Choroid plexus epithelial cell (primary cell): ENCODE measurements around the gene ALDH16A1.
"Not testable (repeated sequence)": the region's sequence is repeated elsewhere in the genome, so short reads cannot be mapped to it uniquely, and the experiment has no call there.

Experiments used
- DNase-seq: peaks from one replicate; pipeline ENCODE4 v3.0.0-alpha.2; 2010; ENCODE audit warnings: low read depth
- H3K4me3 ChIP-seq: 2 replicates; pipeline ENCODE4 v1.5.1; 2011; ENCODE audit warnings: low read depth, mild to moderate bottlenecking, control low read depth, low read length, moderate library complexity
- TF ChIP-seq, protein P1 (sequence below): conservative IDR thresholded peaks from 2 replicates; pipeline ENCODE4 v1.5.1; 2011; ENCODE audit warnings: low read depth, mild to moderate bottlenecking, control low read depth, inconsistent platforms, low read length, moderate library complexity

The ALDH16A1 gene

DNA sequence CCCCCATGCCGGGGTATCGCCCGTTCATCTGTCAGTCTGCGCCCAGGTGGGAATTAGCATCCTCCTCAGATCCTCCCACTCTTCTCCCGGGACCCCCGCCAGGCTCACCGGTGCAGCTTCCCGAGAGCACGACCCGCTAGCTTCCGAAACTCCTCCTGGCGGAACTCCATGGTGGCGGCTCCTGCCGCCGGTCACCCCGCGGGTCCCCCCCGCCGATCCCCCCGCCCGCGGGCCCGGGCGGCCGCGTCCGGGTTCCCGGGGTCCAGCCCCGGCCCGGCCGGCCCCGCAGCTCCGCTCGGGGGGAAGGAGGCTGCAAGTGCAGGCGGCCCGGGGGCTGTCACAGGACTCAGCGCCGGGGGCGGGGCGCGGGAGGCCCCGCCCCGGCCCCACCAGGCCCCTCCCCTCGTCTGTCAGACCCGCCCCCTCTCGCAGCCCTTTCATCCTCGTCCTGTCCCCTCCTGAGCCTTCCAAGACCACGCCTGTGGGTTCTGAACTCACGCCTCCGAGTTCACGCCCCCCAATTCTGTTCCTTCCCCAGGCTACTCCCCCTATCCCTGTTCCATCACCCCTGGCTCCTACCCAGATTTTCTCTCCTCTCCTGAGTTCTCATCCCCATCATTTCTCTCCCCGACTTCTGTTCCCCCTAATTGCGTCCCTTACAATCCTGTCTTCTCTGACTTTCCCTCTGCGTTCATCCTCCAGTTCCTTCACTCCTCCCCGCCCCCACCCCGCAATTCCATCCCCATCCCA lies 11.6 kb upstream of the ALDH16A1 start, which contains the start of gene SLC17A7:
SLC17A7 (minus strand) TSS at position 318 of the 750 bp plus-strand sequence; CDS start at position 170, 148 bp downstream.
- TF ChIP-seq, protein P1, sequence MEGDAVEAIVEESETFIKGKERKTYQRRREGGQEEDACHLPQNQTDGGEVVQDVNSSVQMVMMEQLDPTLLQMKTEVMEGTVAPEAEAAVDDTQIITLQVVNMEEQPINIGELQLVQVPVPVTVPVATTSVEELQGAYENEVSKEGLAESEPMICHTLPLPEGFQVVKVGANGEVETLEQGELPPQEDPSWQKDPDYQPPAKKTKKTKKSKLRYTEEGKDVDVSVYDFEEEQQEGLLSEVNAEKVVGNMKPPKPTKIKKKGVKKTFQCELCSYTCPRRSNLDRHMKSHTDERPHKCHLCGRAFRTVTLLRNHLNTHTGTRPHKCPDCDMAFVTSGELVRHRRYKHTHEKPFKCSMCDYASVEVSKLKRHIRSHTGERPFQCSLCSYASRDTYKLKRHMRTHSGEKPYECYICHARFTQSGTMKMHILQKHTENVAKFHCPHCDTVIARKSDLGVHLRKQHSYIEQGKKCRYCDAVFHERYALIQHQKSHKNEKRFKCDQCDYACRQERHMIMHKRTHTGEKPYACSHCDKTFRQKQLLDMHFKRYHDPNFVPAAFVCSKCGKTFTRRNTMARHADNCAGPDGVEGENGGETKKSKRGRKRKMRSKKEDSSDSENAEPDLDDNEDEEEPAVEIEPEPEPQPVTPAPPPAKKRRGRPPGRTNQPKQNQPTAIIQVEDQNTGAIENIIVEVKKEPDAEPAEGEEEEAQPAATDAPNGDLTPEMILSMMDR = no peak
- no peak within 1 kb of the TSS for H3K4me3 ChIP-seq

DNA sequence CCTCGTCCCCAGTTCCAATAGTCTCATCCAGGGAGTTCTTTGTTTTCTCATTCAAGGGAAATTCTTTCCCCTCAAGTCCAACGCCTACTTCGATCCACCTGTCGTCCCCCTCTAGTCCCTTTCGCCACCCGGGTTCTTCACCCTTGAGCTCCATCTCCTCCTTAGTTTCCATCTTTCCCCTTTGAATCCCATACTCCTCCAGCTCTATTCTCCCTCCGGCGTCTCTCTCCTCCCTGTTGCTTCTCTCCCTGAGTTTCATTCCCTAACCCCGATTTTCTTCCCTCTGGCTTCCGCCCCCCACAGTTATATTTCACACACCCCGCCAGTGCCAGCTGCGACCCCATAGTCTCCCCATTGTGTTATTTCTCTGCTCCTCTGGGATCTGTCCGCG lies 11.1 kb upstream of the ALDH16A1 start:
- no peak overlapping the region for H3K4me3 ChIP-seq
- no peak for DNase-seq
- TF ChIP-seq, protein P1 = no peak

More for the DNA sequence above, 11.6 kb upstream of the ALDH16A1 start, which contains the start of gene SLC17A7:
- no peak for DNase-seq

DNA sequence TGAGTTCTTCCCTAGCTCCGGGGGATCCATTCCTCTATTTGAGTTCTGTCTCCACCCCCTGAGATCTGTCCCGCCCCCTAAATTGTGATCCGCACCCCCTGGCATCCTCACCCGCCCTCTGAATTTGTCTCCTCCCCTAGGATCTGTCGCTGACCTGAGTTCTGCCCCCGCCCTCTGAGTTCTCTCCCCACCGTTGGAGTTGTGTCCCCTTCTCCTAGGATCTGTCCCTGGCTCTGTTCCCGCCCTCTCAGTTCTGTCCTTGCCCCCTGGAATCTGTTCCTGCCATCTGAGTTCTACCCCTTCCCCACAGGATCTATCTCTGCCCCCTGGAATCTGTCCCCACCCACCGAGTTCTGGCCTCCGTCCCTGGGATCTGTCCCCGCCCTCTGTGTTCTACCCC lies 10.7 kb upstream of the ALDH16A1 start:
- no peak for DNase-seq
- TF ChIP-seq, protein P1 = no peak
- no peak overlapping the region for H3K4me3 ChIP-seq

DNA sequence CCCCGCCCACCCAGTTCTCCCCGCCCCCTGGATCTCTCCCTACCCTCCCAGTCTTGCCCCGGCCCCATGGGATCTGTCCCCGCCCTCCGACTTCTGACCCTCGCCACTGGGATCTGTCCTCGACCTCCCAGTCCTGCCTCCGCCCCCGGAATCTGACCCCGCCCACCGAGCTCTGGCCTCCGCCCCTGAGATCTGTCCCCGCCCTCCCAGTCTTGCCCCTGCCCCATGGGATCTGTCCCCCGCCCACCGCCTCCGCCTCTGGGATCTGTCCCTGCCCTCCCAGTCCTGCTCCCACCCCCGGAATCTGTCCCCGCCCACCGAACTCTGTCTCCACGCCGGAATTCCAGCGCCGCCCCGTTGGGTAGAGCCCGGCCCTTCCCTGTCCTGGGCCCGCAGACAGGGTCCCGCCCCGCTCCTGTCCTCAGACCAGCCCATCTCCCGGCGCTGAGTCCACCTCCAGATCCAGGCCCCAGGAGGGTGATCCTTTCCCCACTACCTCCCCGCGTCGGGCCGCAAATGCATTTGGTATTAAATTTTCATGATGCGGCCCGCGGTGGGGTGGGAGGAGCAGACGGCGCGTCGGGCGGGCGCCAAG lies 10.2 kb upstream of the ALDH16A1 start:
- DNase-seq = peak; percentile 73

DNA sequence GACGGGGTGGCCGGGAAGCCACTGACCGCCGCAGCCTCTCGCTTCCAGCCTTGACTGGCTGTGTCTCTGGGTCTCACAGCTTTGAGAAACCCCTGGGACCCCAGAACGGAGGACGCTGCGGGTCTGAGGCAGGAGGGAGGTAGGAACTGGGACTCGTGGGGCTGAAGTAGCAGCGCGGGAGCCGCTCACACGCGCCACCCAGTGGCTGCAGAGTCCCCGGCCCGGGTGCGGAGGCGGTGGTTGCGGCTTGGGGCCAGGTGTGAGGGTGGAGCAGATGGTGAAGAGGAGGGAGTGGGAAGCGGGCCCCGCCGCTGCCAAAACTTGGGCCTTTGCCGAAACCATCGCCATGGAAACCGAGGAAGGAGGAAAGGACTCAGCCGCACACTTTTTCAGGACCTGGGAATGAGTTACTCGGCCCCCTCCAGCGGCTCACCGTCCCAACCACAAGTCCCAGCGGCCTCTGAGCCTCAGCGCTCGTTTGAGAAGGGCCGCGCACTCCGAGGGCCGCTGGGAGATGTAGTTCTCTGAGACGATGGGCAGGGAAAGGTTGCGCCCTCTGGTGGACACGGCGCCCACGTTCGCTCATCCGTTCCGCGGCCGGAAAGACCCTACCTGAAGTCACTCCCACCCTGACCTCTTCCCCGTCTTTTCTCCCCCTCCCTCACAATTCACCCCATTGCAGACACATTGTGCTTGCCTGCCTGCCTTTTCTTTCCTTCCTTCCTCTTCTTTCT lies 9.5 kb upstream of the ALDH16A1 start:
- peak overlapping the region; percentile 67 for H3K4me3 ChIP-seq
- TF ChIP-seq, protein P1 = peak; percentile 88
- DNase-seq = peak; percentile 97

More for the DNA sequence above, 10.2 kb upstream of the ALDH16A1 start:
- peak overlapping the region; percentile 67 for H3K4me3 ChIP-seq
- TF ChIP-seq, protein P1 = no peak

DNA sequence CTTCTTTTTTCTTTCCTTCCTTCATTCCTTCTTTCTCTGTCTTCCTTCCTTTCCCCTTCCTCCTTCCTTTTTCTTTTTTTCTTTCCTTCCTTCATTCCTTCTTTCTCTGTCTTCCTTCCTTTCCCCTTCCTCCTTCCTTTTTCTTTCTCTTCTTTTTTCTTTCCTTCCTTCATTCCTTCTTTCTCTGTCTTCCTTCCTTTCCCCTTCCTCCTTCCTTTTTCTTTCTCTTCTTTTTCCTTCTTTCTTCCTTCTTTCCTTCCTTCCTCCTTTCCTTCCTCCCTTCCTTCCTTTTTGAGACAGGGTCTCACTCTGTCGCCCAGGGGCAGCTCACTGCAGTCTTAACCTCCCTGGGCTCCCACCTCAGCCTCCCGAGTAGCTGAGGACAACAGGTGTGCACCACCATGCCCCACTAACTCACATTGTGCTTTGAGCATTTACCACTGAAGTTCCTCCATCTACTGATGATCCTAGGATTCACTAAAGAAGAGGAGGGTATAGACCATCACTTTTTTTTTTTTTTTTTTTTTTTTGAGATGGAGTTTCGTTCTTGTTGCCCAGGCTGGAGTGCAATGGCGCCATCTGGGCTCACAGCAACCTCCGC lies 8.8 kb upstream of the ALDH16A1 start:
- not testable (repeated sequence) for H3K4me3 ChIP-seq, DNase-seq

DNA sequence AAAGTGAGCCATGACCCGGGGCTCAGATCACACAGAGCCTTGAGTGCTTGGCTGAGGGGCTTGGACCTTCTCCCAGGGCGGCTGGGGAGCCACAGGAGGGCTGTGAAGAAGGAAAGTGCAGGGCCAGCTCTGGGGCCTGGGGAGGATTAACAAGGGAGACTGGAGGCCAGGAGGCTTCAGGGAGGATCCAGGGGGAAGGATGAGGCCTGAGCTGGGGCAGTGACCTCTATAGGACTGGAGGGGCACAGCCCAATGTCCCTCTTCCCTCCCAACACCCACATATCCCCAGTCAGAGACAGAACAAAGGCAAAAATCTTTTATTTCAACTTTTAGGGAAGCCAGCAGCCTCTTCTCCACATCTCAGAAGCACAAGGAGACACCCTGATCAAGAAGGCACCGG lies 7.0 kb upstream of the ALDH16A1 start:
- DNase-seq = no peak
- TF ChIP-seq, protein P1 = no peak
- H3K4me3 ChIP-seq = no peak overlapping the region
